H1 (cell line): ENCODE data around the gene PSMD6. TPM values are rescaled to one million over a fixed set of nuclear protein-coding genes. Genes with fewer than 3 reads are reported as not detected.

ENCODE experiments used
- CTCF ChIA-PET: fragments of 300-600 bp; sonication (Branson Sonifier 250); formaldehyde crosslinking; loops from one replicate; lab custom pipeline; 2021; ENCODE audit not compliant: partially characterized antibody; lab: Charles Lee
- POLR2A ChIA-PET: fragments of 300-600 bp; sonication (Branson Sonifier 250); formaldehyde crosslinking; loops from one replicate; lab custom pipeline; 2021; ENCODE audit warnings: inconsistent platforms; ENCODE audit not compliant: partially characterized antibody; lab: Charles Lee
- DNase-seq, 2 experiments: peaks; one replicate each; pipeline versions ENCODE4 v3.0.0 to v3.0.0-alpha.2; 2010 to 2022; ENCODE audit warnings: low spot score in 2 of 2, low read depth in 1 of 2, mixed read lengths in 1 of 2
- FAIRE-seq: peaks from 2 replicates; lab custom pipeline; 2011; peaks lifted over from hg19 to GRCh38; lab: Jason Lieb, UNC
- H2AFZ ChIP-seq: 2 replicates; pipeline ENCODE4 v1.8.1; 2012; ENCODE audit warnings: low read length, inconsistent platforms
- H2AK5ac ChIP-seq: 2 replicates; pipeline ENCODE4 v1.6.1; 2013; ENCODE audit warnings: low read depth, low read length
- H2BK120ac ChIP-seq: replicated peaks from 2 replicates; pipeline ENCODE3; 2013; ENCODE audit warnings: low read depth, low read length, inconsistent platforms
- H2BK12ac ChIP-seq: 2 replicates; pipeline ENCODE4 v1.6.1; 2013; ENCODE audit warnings: low read depth, low read length
- H2BK15ac ChIP-seq: 2 replicates; pipeline ENCODE4 v1.6.1; 2013; ENCODE audit warnings: low read length
- H2BK20ac ChIP-seq: 2 replicates; pipeline ENCODE4 v1.6.1; 2013; ENCODE audit warnings: low read length
- H2BK5ac ChIP-seq: 2 replicates; pipeline ENCODE4 v1.6.1; 2013; ENCODE audit warnings: low read depth, low read length
- H3K14ac ChIP-seq: 2 replicates; pipeline ENCODE4 v1.6.1; 2013; ENCODE audit warnings: inconsistent platforms; ENCODE audit not compliant: insufficient read length
- H3K18ac ChIP-seq: 2 replicates; pipeline ENCODE4 v1.6.1; 2013; ENCODE audit warnings: low read length; ENCODE audit errors: extremely low read depth
- H3K23ac ChIP-seq: 2 replicates; pipeline ENCODE4 v1.6.1; 2013; ENCODE audit warnings: inconsistent platforms; ENCODE audit not compliant: insufficient read length
- H3K23me2 ChIP-seq: 2 replicates; pipeline ENCODE4 v1.6.1; 2013; ENCODE audit warnings: low read depth, low read length
- H3K27ac ChIP-seq: 2 replicates; pipeline ENCODE4 v1.6.1; 2011; ENCODE audit warnings: low read depth, low read length, inconsistent platforms
- H3K27me3 ChIP-seq, 4 experiments: replicated peaks in 1 of 4; 1 replicate in 1 of 4; 2 replicates in 3 of 4; pipeline versions ENCODE4 v1.6.1 to v1.8.1; 2011 to 2013; ENCODE audit warnings: low read length in 3 of 4, mild to moderate bottlenecking in 3 of 4, inconsistent platforms in 2 of 4, mixed read lengths in 2 of 4, moderate library complexity in 1 of 4; ENCODE audit not compliant: control insufficient read depth in 3 of 4, insufficient read depth in 3 of 4; ENCODE audit errors: extremely low read depth in 1 of 4
- H3K36me3 ChIP-seq, 4 experiments: 2 replicates each; pipeline versions ENCODE4 v1.6.1 to v1.8.1; 2011 to 2013; ENCODE audit warnings: mild to moderate bottlenecking in 4 of 4, low read length in 3 of 4, moderate library complexity in 2 of 4, control low read depth in 1 of 4, inconsistent platforms in 1 of 4; ENCODE audit not compliant: insufficient read depth in 4 of 4, control insufficient read depth in 2 of 4
- H3K4ac ChIP-seq: replicated peaks from 2 replicates; pipeline ENCODE3; 2013; ENCODE audit warnings: low read length, low read depth, mixed read lengths, inconsistent platforms; ENCODE audit not compliant: insufficient read length
- H3K4me1 ChIP-seq, 4 experiments: replicated peaks in 1 of 4; 1 replicate in 1 of 4; 2 replicates in 3 of 4; pipeline versions ENCODE4 v1.6.1 to v1.8.1; 2011 to 2013; ENCODE audit warnings: low read length in 3 of 4, inconsistent platforms in 2 of 4, mixed read lengths in 1 of 4; ENCODE audit not compliant: insufficient read depth in 4 of 4, control insufficient read depth in 3 of 4
- H3K4me2 ChIP-seq, 2 experiments: 2 replicates each; pipeline versions ENCODE4 v1.6.1 to v1.8.1; 2011 to 2013; ENCODE audit warnings: low read depth in 2 of 2, low read length in 2 of 2, control low read depth in 1 of 2, inconsistent platforms in 1 of 2, mild to moderate bottlenecking in 1 of 2; ENCODE audit not compliant: insufficient read depth in 1 of 2
- H3K4me3 ChIP-seq, 4 experiments: fragments of 200-600, 300-600 bp in 1 of 4; sonication (generic), shearing (Covaris generic), sonication (Bioruptor Twin) in 1 of 4; 2 replicates each; pipeline versions ENCODE4 v1.5.1 to v1.8.1; 2011 to 2016; ENCODE audit warnings: low read length in 4 of 4, low read depth in 3 of 4, control low read depth in 2 of 4, inconsistent platforms in 2 of 4, mild to moderate bottlenecking in 2 of 4, mixed read lengths in 1 of 4, moderate library complexity in 1 of 4; ENCODE audit not compliant: insufficient read depth in 2 of 4; ENCODE audit errors: extremely low read depth in 1 of 4
- H3K56ac ChIP-seq: replicated peaks from 2 replicates; pipeline ENCODE3; 2013; ENCODE audit warnings: low read depth, mild to moderate bottlenecking, mixed read lengths, low read length, inconsistent platforms; ENCODE audit not compliant: insufficient read length
- H3K79me1 ChIP-seq: 2 replicates; pipeline ENCODE4 v1.6.1; 2013; ENCODE audit warnings: low read depth, low read length, control low read depth
- H3K79me2 ChIP-seq, 2 experiments: 2 replicates each; pipeline versions ENCODE4 v1.6.1 to v1.8.1; 2012 to 2013; ENCODE audit warnings: low read length in 2 of 2, mild to moderate bottlenecking in 2 of 2, inconsistent platforms in 1 of 2; ENCODE audit not compliant: insufficient read depth in 2 of 2, control insufficient read depth in 1 of 2
- H3K9ac ChIP-seq, 4 experiments: replicated peaks in 1 of 4; 1 replicate in 1 of 4; 2 replicates in 3 of 4; pipeline versions ENCODE4 v1.6.1 to v1.8.1; 2011 to 2013; ENCODE audit warnings: low read depth in 3 of 4, low read length in 3 of 4, control low read depth in 2 of 4, mild to moderate bottlenecking in 2 of 4, moderate library complexity in 2 of 4, inconsistent platforms in 1 of 4; ENCODE audit errors: extremely low read depth in 1 of 4
- H3K9me3 ChIP-seq, 2 experiments: 2 replicates each; pipeline versions ENCODE4 v1.6.1 to v1.8.1; 2012 to 2013; ENCODE audit warnings: mild to moderate bottlenecking in 2 of 2, moderate library complexity in 2 of 2, control low read depth in 1 of 2, inconsistent platforms in 1 of 2, low read depth in 1 of 2, low read length in 1 of 2, mixed read lengths in 1 of 2; ENCODE audit not compliant: insufficient read depth in 2 of 2
- H4K20me1 ChIP-seq, 2 experiments: replicated peaks in 1 of 2; 2 replicates each; pipeline versions ENCODE3 to v1.8.1; 2011 to 2013; ENCODE audit warnings: inconsistent platforms in 2 of 2, low read length in 2 of 2, mild to moderate bottlenecking in 1 of 2; ENCODE audit not compliant: insufficient read depth in 2 of 2, control insufficient read depth in 1 of 2
- H4K5ac ChIP-seq: 2 replicates; pipeline ENCODE4 v1.6.1; 2013; ENCODE audit warnings: low read length, low read depth, mixed read lengths, inconsistent platforms; ENCODE audit not compliant: insufficient read length
- H4K8ac ChIP-seq: 2 replicates; pipeline ENCODE4 v1.8.0; 2013; ENCODE audit warnings: mild to moderate bottlenecking, moderate library complexity, low read length, inconsistent platforms; ENCODE audit not compliant: insufficient read depth; ENCODE audit errors: extremely low read depth
- H4K91ac ChIP-seq: replicated peaks from 2 replicates; pipeline ENCODE3; 2013; ENCODE audit warnings: low read length, mixed read lengths, inconsistent platforms; ENCODE audit not compliant: insufficient read length
- KDM1A ChIP-seq: fragments of 200-600, 300-600 bp; sonication (generic); IDR thresholded peaks from 2 replicates; pipeline ENCODE4 v1.7.1; 2016; ENCODE audit warnings: mild to moderate bottlenecking, low read length, borderline replicate concordance
- PHF8 ChIP-seq: fragments of 200-600 bp; sonication (generic); conservative IDR thresholded peaks from 2 replicates; pipeline ENCODE4 v1.7.1; 2012; ENCODE audit warnings: low read depth, mild to moderate bottlenecking, inconsistent platforms, low read length, moderate library complexity
- POLR2AphosphoS5 ChIP-seq: IDR thresholded peaks from 2 replicates; pipeline ENCODE4 v1.6.1; 2011; ENCODE audit warnings: low read depth, low read length
- POU5F1 ChIP-seq: IDR thresholded peaks from 2 replicates; pipeline ENCODE4 v1.6.1; 2011; ENCODE audit warnings: low read depth, mild to moderate bottlenecking, low read length, moderate library complexity
- RBBP5 ChIP-seq: IDR thresholded peaks from 2 replicates; pipeline ENCODE4 v1.7.1; 2012; ENCODE audit warnings: low read depth, mild to moderate bottlenecking, inconsistent platforms, low read length, moderate library complexity, borderline replicate concordance
- SP1 ChIP-seq: IDR thresholded peaks from 2 replicates; pipeline ENCODE4 v1.6.1; 2011; ENCODE audit warnings: low read depth, low read length
- TAF7 ChIP-seq: optimal IDR thresholded peaks from 2 replicates; pipeline ENCODE3; 2011; ENCODE audit warnings: low read depth, mild to moderate bottlenecking, inconsistent platforms, low read length, moderate library complexity, borderline replicate concordance
- TBP ChIP-seq: IDR thresholded peaks from 2 replicates; pipeline ENCODE4 v1.6.1; 2011; ENCODE audit warnings: low read depth, low read length, improper control_type of control experiment
- WGBS, 2 experiments: shearing (Covaris generic) in 1 of 2; methylation state at CpG; one replicate each; pipeline versions ENCODE4 v1.1.6 to v1.1.7; 2013 to 2015; ENCODE audit warnings: low lambda C conversion rate in 2 of 2, mixed read lengths in 2 of 2, inconsistent platforms in 1 of 2, low coverage in 1 of 2, missing lambda C conversion rate in 1 of 2; ENCODE audit not compliant: insufficient replicate concordance in 2 of 2, insufficient coverage in 1 of 2, insufficient read length in 1 of 2; ENCODE audit errors: extremely low coverage in 1 of 2, missing lambda C conversion rate in 1 of 2; 5-methylcytosine and 5-hydroxymethylcytosine counted together
- polyA plus RNA-seq, 7 experiments: library from polyadenylated mRNA; depleted of rRNA in 3 of 7; stranded (reverse) in 5 of 7; unstranded in 2 of 7; fragments of >200 nt in 5 of 7; fragments of 200-250 nt in 2 of 7; gene quantifications; 1 replicate in 5 of 7; 2 replicates in 1 of 7; 4 replicates in 1 of 7; pipeline versions ENCODE4 v1.2.1 to v1.2.3, GENCODE V29; 2011 to 2013; ENCODE audit warnings: missing spikeins in 2 of 7, mixed read lengths in 2 of 7
- total RNA-seq: library from RNA; stranded (reverse); fragmentation: NEBNext Ultra II Directional; extraction: Animal tissue kit (Norgen Biotek cat#: 25700); gene quantifications from 2 replicates; pipeline ENCODE4 v1.2.1, GENCODE V29; 2021
- TF ChIP-seq, protein P1 (sequence below), 3 experiments: IDR thresholded peaks; 1 replicate in 2 of 3; 2 replicates in 1 of 3; pipeline versions ENCODE4 v1.5.1 to v1.6.1; 2011; ENCODE audit warnings: low read length in 3 of 3, mild to moderate bottlenecking in 3 of 3, inconsistent platforms in 2 of 3, low read depth in 1 of 3, moderate library complexity in 1 of 3; ENCODE audit not compliant: insufficient read depth in 1 of 3; ENCODE audit errors: control extremely low read depth in 1 of 3

The PSMD6 gene
- total and polyA plus RNA-seq, 2 of the 8 experiments (the other 6 are each of a cell fraction or from before 2014, with no cell fraction given) = 43.7 to 104 TPM

GRCh38 chr3:63986831-63987230 is 36.5 kb downstream of the PSMD6 start:
- H3K18ac ChIP-seq = no peak overlapping the region

More at GRCh38 chr3:63986831-63987230, 36.5 kb downstream of the PSMD6 start:
- no peak overlapping the region for H3K23ac ChIP-seq
- H3K9ac ChIP-seq = no peak overlapping the region
- CTCF ChIA-PET = interaction anchor here (0.6 to 1.5 kb wide), 2 partner anchors 11 to 263 kb away, joined by 3 read pairs; no protein-coding TSS in a partner anchor
- FAIRE-seq = no peak
- no peaks in the 10 kb centered on the region for H4K20me1 ChIP-seq
- H2BK12ac ChIP-seq = no peak overlapping the region
- H3K79me2 ChIP-seq = no peaks in the 10 kb centered on the region
- H3K4ac ChIP-seq = no peak overlapping the region
- no peaks in the 10 kb centered on the region for H3K9me3 ChIP-seq
- H4K5ac ChIP-seq = no peak overlapping the region
- no peaks in the 10 kb centered on the region for H3K79me1 ChIP-seq
- H3K27ac ChIP-seq = no peak overlapping the region
- no peaks in the 10 kb centered on the region for H3K23me2 ChIP-seq
- no peak overlapping the region for H2AFZ ChIP-seq
- no peak overlapping the region for H3K56ac ChIP-seq
- no peak overlapping the region for H4K8ac ChIP-seq
- H2AK5ac ChIP-seq = no peak overlapping the region
- H3K27me3 ChIP-seq = no peaks in the 10 kb centered on the region
- H4K91ac ChIP-seq = no peak overlapping the region
- no peak overlapping the region for H2BK20ac ChIP-seq
- H2BK15ac ChIP-seq = no peak overlapping the region
- H3K4me3 ChIP-seq = no peak overlapping the region
- no peak overlapping the region for H2BK5ac ChIP-seq
- no peak for DNase-seq
- no peak overlapping the region for H3K4me2 ChIP-seq
- H3K36me3 ChIP-seq = peaks cover 9 to 31% (median 17%) of the 10 kb centered on the region in 4 experiments; a peak in 7 of 8 replicates
- TF ChIP-seq, protein P1, sequence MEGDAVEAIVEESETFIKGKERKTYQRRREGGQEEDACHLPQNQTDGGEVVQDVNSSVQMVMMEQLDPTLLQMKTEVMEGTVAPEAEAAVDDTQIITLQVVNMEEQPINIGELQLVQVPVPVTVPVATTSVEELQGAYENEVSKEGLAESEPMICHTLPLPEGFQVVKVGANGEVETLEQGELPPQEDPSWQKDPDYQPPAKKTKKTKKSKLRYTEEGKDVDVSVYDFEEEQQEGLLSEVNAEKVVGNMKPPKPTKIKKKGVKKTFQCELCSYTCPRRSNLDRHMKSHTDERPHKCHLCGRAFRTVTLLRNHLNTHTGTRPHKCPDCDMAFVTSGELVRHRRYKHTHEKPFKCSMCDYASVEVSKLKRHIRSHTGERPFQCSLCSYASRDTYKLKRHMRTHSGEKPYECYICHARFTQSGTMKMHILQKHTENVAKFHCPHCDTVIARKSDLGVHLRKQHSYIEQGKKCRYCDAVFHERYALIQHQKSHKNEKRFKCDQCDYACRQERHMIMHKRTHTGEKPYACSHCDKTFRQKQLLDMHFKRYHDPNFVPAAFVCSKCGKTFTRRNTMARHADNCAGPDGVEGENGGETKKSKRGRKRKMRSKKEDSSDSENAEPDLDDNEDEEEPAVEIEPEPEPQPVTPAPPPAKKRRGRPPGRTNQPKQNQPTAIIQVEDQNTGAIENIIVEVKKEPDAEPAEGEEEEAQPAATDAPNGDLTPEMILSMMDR (IDR thresholded peaks at IDR 0.05; ENCODE audit: control extremely low read depth in 1 of 3, insufficient read depth in 1 of 3, low read depth in 1 of 3, low read length in 3 of 3) = no peak
- no peak for TF ChIP-seq RBBP5
- TF ChIP-seq TAF7 = no peak
- no peak for TF ChIP-seq SP1
- no peak for TF ChIP-seq KDM1A
- no peak for TF ChIP-seq POLR2AphosphoS5
- TF ChIP-seq TBP = no peak
- TF ChIP-seq POU5F1 = no peak
- no peak for TF ChIP-seq PHF8
- POLR2A ChIA-PET = interaction anchor here (1.1 kb wide), 1 partner anchor 242 kb away, joined by 3 read pairs; no protein-coding TSS in a partner anchor
- H2BK120ac ChIP-seq = no peak overlapping the region
- WGBS, 2 experiments = 79% methylated on average over 2 of the region's 2 CpGs; no CpG with 5 or more reads in 1 of the 2 experiments
- H3K4me1 ChIP-seq = peaks cover 0 to 3% (median 0%) of the 10 kb centered on the region in 4 experiments; a peak in 1 of 7 replicates
- H3K14ac ChIP-seq = no peak overlapping the region
